Renal pelvis (tissue), 12 donors: ENCODE results near the gene HNRNPDL. TPM values are rescaled to one million over a fixed set of nuclear protein-coding genes. Genes with fewer than 3 reads are reported as not detected.
"Not testable (repeated sequence)": the region's sequence is repeated elsewhere in the genome, so short reads cannot be mapped to it uniquely, and the experiment has no call there.

ENCODE experiments used
- DNase-seq: peaks from one replicate; pipeline ENCODE4 v3.0.0-alpha.2; 2013
- long read RNA-seq, 16 experiments: transcript quantifications; one replicate each; lab custom pipeline, GENCODE V29; 2026
- polyA plus RNA-seq, 3 donors: library from polyadenylated mRNA; unstranded; fragments of 120-200 nt; gene quantifications; one replicate each; pipeline ENCODE4 v1.2.1, GENCODE V29; 2013; ENCODE audit not compliant: insufficient read length in 3 of 3

The HNRNPDL gene
- 100 to 1,000 TPM; 532 to 572 (median 535) TPM for polyA plus RNA-seq
- long read RNA-seq, donor 1, transcript HNRNPDL-204 (7 exons, 2,404 nt): minor isoform, 49 of 353 reads
- long read RNA-seq, donor 1, transcript HNRNPDL-201 (8 exons, 3,781 nt): major isoform, 118 of 353 reads
- long read RNA-seq, donor 1, transcript HNRNPDL-202 (9 exons, 1,402 nt): minor isoform, 17 of 353 reads
- long read RNA-seq, donor 1, partial matches to known transcripts: 163 of 353 reads
- long read RNA-seq, donor 1, other reads (novel, unspliced or antisense): 6 of 353 reads
- long read RNA-seq, donor 2, transcript HNRNPDL-204 (7 exons, 2,404 nt): minor isoform, 75 of 559 reads
- long read RNA-seq, donor 2, transcript HNRNPDL-202 (9 exons, 1,402 nt): minor isoform, 16 of 559 reads
- long read RNA-seq, donor 2, transcript HNRNPDL-201 (8 exons, 3,781 nt): major isoform, 152 of 559 reads
- long read RNA-seq, donor 2, partial matches to known transcripts: 231 of 559 reads
- long read RNA-seq, donor 2, other reads (novel, unspliced or antisense): 78 of 559 reads
- long read RNA-seq, donor 3, transcript HNRNPDL-201 (8 exons, 3,781 nt): major isoform, 117 of 334 reads
- long read RNA-seq, donor 3, transcript HNRNPDL-204 (7 exons, 2,404 nt): minor isoform, 41 of 334 reads
- long read RNA-seq, donor 3, transcript HNRNPDL-202 (9 exons, 1,402 nt): minor isoform, 15 of 334 reads
- long read RNA-seq, donor 3, partial matches to known transcripts: 149 of 334 reads
- long read RNA-seq, donor 3, other reads (novel, unspliced or antisense): 8 of 334 reads
- long read RNA-seq, donor 4, transcript HNRNPDL-204 (7 exons, 2,404 nt): minor isoform, 50 of 371 reads
- long read RNA-seq, donor 4, transcript HNRNPDL-202 (9 exons, 1,402 nt): minor isoform, 18 of 371 reads
- long read RNA-seq, donor 4, transcript HNRNPDL-201 (8 exons, 3,781 nt): major isoform, 109 of 371 reads
- long read RNA-seq, donor 4, partial matches to known transcripts: 193 of 371 reads
- long read RNA-seq, donor 4, other reads (novel, unspliced or antisense): 0 of 371 reads
- long read RNA-seq, donor 5, transcript HNRNPDL-202 (9 exons, 1,402 nt): minor isoform, 5 of 118 reads
- long read RNA-seq, donor 5, transcript HNRNPDL-204 (7 exons, 2,404 nt): minor isoform, 15 of 118 reads
- long read RNA-seq, donor 5, transcript HNRNPDL-201 (8 exons, 3,781 nt): major isoform, 52 of 118 reads
- long read RNA-seq, donor 5, partial matches to known transcripts: 45 of 118 reads
- long read RNA-seq, donor 5, other reads (novel, unspliced or antisense): 0 of 118 reads
- long read RNA-seq, donor 6, transcript HNRNPDL-202 (9 exons, 1,402 nt): minor isoform, 10 of 257 reads
- long read RNA-seq, donor 6, transcript HNRNPDL-204 (7 exons, 2,404 nt): minor isoform, 61 of 257 reads
- long read RNA-seq, donor 6, transcript HNRNPDL-201 (8 exons, 3,781 nt): major isoform, 82 of 257 reads
- long read RNA-seq, donor 6, partial matches to known transcripts: 98 of 257 reads
- long read RNA-seq, donor 6, other reads (novel, unspliced or antisense): 6 of 257 reads
- long read RNA-seq, donor 7, transcript HNRNPDL-204 (7 exons, 2,404 nt): minor isoform, 37 of 551 reads
- long read RNA-seq, donor 7, transcript HNRNPDL-202 (9 exons, 1,402 nt): minor isoform, 5 of 551 reads
- long read RNA-seq, donor 7, transcript HNRNPDL-201 (8 exons, 3,781 nt): major isoform, 111 of 551 reads
- long read RNA-seq, donor 7, partial matches to known transcripts: 379 of 551 reads
- long read RNA-seq, donor 7, other reads (novel, unspliced or antisense): 16 of 551 reads
- long read RNA-seq, donor 8, transcript HNRNPDL-201 (8 exons, 3,781 nt): major isoform, 64 of 148 reads
- long read RNA-seq, donor 8, transcript HNRNPDL-204 (7 exons, 2,404 nt): minor isoform, 23 of 148 reads
- long read RNA-seq, donor 8, partial matches to known transcripts: 60 of 148 reads
- long read RNA-seq, donor 8, other reads (novel, unspliced or antisense): 0 of 148 reads
- long read RNA-seq, donor 9, transcript HNRNPDL-201 (8 exons, 3,781 nt): major isoform, 162 of 412 reads
- long read RNA-seq, donor 9, transcript HNRNPDL-202 (9 exons, 1,402 nt): minor isoform, 12 of 412 reads
- long read RNA-seq, donor 9, transcript HNRNPDL-204 (7 exons, 2,404 nt): minor isoform, 65 of 412 reads
- long read RNA-seq, donor 9, partial matches to known transcripts: 157 of 412 reads
- long read RNA-seq, donor 9, other reads (novel, unspliced or antisense): 15 of 412 reads
- long read RNA-seq, donor 10, transcript HNRNPDL-204 (7 exons, 2,404 nt): minor isoform, 51 of 380 reads
- long read RNA-seq, donor 10, transcript HNRNPDL-201 (8 exons, 3,781 nt): major isoform, 83 of 380 reads
- long read RNA-seq, donor 10, partial matches to known transcripts: 206 of 380 reads
- long read RNA-seq, donor 10, other reads (novel, unspliced or antisense): 36 of 380 reads
- long read RNA-seq, donor 11, transcript HNRNPDL-201 (8 exons, 3,781 nt): major isoform, 72 of 330 reads
- long read RNA-seq, donor 11, transcript HNRNPDL-202 (9 exons, 1,402 nt): minor isoform, 5 of 330 reads
- long read RNA-seq, donor 11, transcript HNRNPDL-204 (7 exons, 2,404 nt): minor isoform, 26 of 330 reads
- long read RNA-seq, donor 11, partial matches to known transcripts: 204 of 330 reads
- long read RNA-seq, donor 11, other reads (novel, unspliced or antisense): 23 of 330 reads
- long read RNA-seq, donor 12, transcript HNRNPDL-204 (7 exons, 2,404 nt): minor isoform, 99 of 500 reads
- long read RNA-seq, donor 12, transcript HNRNPDL-202 (9 exons, 1,402 nt): minor isoform, 10 of 500 reads
- long read RNA-seq, donor 12, transcript HNRNPDL-201 (8 exons, 3,781 nt): major isoform, 132 of 500 reads
- long read RNA-seq, donor 12, partial matches to known transcripts: 251 of 500 reads
- long read RNA-seq, donor 12, other reads (novel, unspliced or antisense): 6 of 500 reads
- long read RNA-seq, donor 13, transcript HNRNPDL-204 (7 exons, 2,404 nt): minor isoform, 32 of 195 reads
- long read RNA-seq, donor 13, transcript HNRNPDL-201 (8 exons, 3,781 nt): major isoform, 55 of 195 reads
- long read RNA-seq, donor 13, partial matches to known transcripts: 103 of 195 reads
- long read RNA-seq, donor 13, other reads (novel, unspliced or antisense): 0 of 195 reads
- long read RNA-seq, donor 14, transcript HNRNPDL-202 (9 exons, 1,402 nt): minor isoform, 9 of 532 reads
- long read RNA-seq, donor 14, transcript HNRNPDL-204 (7 exons, 2,404 nt): minor isoform, 48 of 532 reads
- long read RNA-seq, donor 14, transcript HNRNPDL-201 (8 exons, 3,781 nt): major isoform, 201 of 532 reads
- long read RNA-seq, donor 14, partial matches to known transcripts: 262 of 532 reads
- long read RNA-seq, donor 14, other reads (novel, unspliced or antisense): 10 of 532 reads
- long read RNA-seq, donor 15, transcript HNRNPDL-202 (9 exons, 1,402 nt): minor isoform, 19 of 519 reads
- long read RNA-seq, donor 15, transcript HNRNPDL-204 (7 exons, 2,404 nt): minor isoform, 49 of 519 reads
- long read RNA-seq, donor 15, transcript HNRNPDL-201 (8 exons, 3,781 nt): major isoform, 111 of 519 reads
- long read RNA-seq, donor 15, partial matches to known transcripts: 313 of 519 reads
- long read RNA-seq, donor 15, other reads (novel, unspliced or antisense): 25 of 519 reads
- long read RNA-seq, donor 16, transcript HNRNPDL-201 (8 exons, 3,781 nt): major isoform, 152 of 409 reads
- long read RNA-seq, donor 16, transcript HNRNPDL-204 (7 exons, 2,404 nt): minor isoform, 48 of 409 reads
- long read RNA-seq, donor 16, transcript HNRNPDL-202 (9 exons, 1,402 nt): minor isoform, 11 of 409 reads
- long read RNA-seq, donor 16, partial matches to known transcripts: 192 of 409 reads
- long read RNA-seq, donor 16, other reads (novel, unspliced or antisense): 5 of 409 reads

GRCh38 chr4:82430193-82430963 lies at the start of gene HNRNPDL, which contains the start of gene ENOPH1:
Gene HNRNPDL (minus strand): TSS chr4:82430462. CDS start chr4:82429690, 772 bp downstream.
Gene ENOPH1 (plus strand): TSS chr4:82430590. CDS start chr4:82430830, 240 bp downstream.
- peak; percentile 96 for DNase-seq

DNA sequence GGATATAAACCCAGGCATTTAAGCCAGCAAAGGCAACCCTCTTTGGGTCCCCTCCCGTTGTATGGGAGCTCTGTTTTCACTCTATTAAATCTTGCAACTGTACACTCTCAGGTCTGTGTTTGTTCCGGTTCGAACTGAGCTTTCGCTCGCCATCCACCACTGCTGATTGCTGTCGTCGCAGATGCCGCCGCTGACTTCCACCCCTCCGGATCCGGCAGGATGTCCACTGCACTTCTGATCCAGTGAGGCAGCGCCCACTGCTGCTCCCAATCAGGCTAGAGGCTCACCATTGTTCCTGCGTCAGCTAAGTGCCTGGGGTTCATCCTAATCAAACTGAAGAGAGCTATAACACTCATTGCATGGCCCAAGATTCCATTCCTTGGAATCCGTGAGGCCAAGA lies 49.3 kb upstream of the HNRNPDL start:
- no peak for DNase-seq

DNA sequence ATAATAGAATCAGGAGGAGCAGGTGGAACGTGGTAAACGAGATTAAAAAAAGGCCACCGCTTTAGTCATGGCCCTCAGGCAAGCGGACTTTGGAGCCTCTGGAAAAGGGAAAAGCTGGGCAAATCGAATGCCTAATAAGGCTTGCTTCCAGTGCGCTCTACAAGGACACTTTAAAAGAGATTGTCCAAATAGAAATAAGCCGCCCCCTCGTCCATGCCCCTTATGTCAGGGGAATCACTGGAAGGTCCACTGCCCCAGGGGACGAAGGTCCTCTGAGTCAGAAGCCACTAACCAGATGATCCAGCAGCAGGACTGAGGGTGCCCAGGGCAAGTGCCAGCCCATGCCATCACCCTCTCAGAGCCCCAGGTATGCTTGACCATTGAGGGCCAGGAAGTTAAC lies 47.2 kb upstream of the HNRNPDL start:
- DNase-seq: not testable (repeated sequence)

DNA sequence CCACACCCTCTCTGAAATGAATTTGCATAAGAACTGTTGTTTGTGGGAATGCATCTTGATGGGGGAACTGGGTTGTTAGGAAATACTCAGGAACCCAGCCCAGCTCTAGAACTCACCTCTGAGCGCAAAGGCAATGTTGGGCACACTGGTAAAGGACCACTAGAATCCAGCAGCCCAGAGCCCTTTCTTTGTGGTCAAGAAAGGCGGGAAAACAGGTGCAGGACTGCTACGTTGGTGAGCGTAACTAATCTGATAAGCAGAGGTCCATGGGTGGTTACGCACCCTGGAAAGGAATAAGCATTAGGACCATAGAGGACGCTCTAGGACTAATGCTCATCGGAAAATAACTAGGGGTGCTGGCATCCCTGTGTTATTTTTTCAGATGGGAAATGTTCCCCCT lies 45.7 kb upstream of the HNRNPDL start:
- not testable (repeated sequence) for DNase-seq

GRCh38 chr4:82473621-82474164 lies 43.4 kb upstream of the HNRNPDL start:
- no peak for DNase-seq

- DNase-seq: not testable (repeated sequence)
Measured at GRCh38 chr4:82473080-82473479, 42.8 kb upstream of the HNRNPDL start.

DNA sequence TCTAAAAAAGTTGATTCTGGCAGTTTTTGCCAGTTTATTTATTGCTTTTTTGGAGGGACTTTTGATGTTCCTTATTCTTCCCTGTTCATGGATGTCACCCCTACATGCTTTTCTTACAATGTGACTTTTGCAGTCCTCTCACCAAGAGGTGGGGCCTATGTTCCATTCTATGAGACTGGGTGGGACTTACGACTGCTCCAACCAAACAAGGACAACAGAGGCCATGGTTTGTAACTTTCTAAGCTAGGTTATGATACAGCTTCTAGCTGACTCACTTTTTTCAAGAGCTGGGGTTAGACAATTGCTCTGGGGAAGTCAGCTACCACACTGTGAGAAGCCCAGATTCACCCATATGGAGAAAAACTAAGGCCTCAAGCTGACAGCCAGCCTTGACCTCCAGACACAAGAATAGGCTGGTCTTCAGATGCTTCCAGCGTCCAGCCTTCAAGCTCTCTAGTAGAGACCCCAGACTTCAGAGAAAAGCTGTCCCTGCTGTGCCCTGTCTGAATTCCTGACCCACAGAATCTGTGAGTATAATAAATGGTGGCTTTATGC lies 39.6 kb upstream of the HNRNPDL start:
- no peak for DNase-seq

DNA sequence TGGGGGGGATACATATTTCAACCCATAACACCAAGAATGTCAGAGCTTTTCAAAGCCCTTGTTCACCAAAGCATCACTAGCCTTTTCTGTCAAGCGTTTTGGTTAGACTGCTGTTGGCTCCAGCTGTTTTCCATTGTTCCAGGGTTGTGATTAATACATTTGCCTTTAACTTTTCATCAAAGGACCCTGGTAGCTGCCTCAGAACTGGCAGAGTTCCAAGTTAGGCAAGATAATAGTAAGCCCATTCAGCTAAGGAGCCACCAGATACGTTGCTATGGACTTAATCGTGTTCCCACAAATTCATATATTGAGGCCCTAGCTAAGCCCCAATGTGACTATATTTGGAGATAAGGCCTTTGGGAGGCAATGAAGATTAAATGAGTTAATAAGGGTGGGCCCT lies 37.2 kb upstream of the HNRNPDL start:
- no peak for DNase-seq

GRCh38 chr4:82463221-82463620 lies 33.0 kb upstream of the HNRNPDL start:
- no peak for DNase-seq

GRCh38 chr4:82462415-82462831 lies 32.2 kb upstream of the HNRNPDL start:
- peak; percentile 85 for DNase-seq

GRCh38 chr4:82461710-82462109 lies 31.4 kb upstream of the HNRNPDL start:
- no peak for DNase-seq

GRCh38 chr4:82458729-82459128 lies 28.5 kb upstream of the HNRNPDL start:
- no peak for DNase-seq

DNA sequence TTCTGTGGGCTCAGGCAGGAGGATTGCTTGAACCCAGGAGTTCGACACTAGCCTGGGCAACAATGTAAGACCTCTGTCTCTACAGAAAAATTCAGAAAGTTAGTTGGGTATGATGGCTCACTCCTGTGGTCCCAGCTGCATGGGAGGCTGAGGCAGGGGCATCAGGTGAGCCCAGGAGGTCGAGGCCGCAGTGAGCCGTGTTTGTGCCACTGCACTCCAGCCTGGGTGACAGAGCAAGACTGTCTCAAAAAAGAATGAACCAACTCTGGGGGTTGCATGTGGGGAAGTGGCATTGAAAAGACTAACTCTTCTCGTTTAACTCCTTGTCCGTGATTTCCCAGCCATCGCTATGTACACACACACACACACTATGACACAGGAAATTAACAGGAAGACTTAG lies 27.0 kb upstream of the HNRNPDL start:
- no peak for DNase-seq

DNA sequence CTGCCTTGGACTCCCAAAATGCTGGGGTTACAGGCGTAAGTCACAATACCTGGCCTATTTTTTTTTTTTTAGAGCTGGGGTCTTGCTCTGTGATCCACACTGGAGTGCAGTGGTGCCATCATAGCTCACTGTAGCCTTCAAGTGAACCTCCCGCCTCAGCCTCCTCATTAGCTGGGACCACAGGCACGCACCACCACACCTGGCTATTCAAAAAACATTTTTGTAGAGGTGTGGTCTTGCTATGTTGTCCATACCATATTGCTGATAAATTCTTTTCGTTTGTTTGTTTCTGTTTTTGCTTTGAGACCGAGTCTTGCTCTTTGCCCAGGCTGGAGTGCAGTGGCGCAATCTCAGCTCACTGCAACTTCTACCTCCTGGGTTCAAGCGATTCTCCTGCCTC lies 21.8 kb upstream of the HNRNPDL start:
- no peak for DNase-seq
